GM12872 (cell line): ENCODE measurements around the gene NIPAL3.

ENCODE experiments used
- CTCF ChIP-seq: IDR thresholded peaks from 3 replicates; pipeline ENCODE4 v1.5.1; 2011; ENCODE audit warnings: low read depth, mild to moderate bottlenecking, low read length, moderate library complexity; ENCODE audit not compliant: insufficient read depth

The NIPAL3 gene

GRCh38 chr1:24386241-24386640 lies 29.4 kb upstream of the NIPAL3 start:
- TF ChIP-seq CTCF, result no peak

GRCh38 chr1:24386931-24387330 lies 28.7 kb upstream of the NIPAL3 start:
- TF ChIP-seq CTCF, result no peak

- no peak for TF ChIP-seq CTCF
Measured at GRCh38 chr1:24387636-24388175, 27.9 kb upstream of the NIPAL3 start.

GRCh38 chr1:24388331-24388885 lies 27.2 kb upstream of the NIPAL3 start:
- no peak for TF ChIP-seq CTCF

GRCh38 chr1:24389231-24389678 lies 26.3 kb upstream of the NIPAL3 start:
- TF ChIP-seq CTCF, result no peak

- peak; percentile 91 for TF ChIP-seq CTCF
Measured at GRCh38 chr1:24390924-24391782, 24.4 kb upstream of the NIPAL3 start.

GRCh38 chr1:24391882-24392603 lies 23.6 kb upstream of the NIPAL3 start:
- TF ChIP-seq CTCF, result peak; percentile 94
